HK-2 (cell line): ENCODE measurements around the gene KCNK17.
"Not testable (repeated sequence)": the region's sequence is repeated elsewhere in the genome, so short reads cannot be mapped to it uniquely, and the experiment has no call there.

ENCODE experiments used
- DNase-seq: peaks from one replicate; pipeline ENCODE4 v3.0.0-alpha.2; 2018; ENCODE audit not compliant: unreplicated experiment

The KCNK17 gene

DNA sequence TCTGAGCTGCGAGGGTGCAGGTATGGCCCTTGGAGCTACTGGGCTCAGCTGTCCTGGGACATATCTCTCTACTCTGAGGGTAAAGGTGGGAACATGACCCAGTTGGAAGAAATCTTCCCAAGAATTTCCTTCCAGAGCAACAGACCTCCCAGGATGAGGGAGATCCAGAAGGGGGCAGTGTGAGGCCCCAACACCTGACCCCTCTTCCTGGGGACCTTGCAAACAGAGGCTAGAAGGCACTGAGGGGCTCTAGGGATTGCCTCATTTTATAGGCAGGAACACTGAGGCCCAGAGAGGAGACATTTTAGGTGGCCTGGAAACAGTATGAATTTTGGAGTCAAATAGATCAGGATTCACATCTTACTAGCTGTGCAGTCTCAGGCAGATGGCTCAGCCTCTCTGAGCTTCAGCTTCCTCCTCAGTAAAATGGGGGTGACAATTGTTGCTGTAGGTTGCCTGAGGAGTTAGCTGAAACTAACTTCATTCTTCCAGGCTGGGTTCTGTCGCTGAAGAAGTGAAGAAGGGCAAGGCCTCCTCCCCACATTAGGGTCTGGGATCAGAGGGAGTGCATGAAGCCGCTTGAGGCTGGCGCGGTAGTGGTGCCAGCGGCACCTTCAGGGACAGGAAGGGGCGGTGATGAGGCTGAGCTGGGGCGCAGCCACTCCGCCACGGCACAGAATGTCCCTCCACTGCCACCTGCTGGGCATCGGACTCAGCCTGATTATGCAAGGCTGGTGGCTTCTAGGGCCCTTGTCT, 11.4 kb downstream of the KCNK17 start:
- DNase-seq = peak; percentile 80

GRCh38 chr6:39302011-39302410, 12.2 kb downstream of the KCNK17 start:
- no peak for DNase-seq

DNA sequence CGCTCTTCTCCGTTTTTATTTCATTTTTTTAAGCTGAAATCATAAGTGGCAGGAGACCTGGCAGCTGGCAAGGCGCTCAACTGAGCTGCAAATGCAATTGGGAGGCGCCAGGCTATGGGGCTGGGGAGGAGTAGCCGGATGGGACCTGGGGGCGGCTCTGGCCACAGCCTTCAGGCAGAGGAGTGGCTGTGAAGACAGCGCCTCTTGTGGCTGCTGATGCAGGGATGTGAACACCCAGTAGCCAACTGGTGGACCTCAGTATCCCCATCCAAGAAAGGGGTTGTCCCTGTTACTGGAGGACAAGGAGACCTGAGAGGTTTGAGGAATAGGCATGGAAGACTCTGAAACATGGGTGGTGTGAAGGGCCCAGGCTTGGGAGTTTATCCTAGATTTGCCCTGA, 12.6 kb downstream of the KCNK17 start:
- no peak for DNase-seq

DNA sequence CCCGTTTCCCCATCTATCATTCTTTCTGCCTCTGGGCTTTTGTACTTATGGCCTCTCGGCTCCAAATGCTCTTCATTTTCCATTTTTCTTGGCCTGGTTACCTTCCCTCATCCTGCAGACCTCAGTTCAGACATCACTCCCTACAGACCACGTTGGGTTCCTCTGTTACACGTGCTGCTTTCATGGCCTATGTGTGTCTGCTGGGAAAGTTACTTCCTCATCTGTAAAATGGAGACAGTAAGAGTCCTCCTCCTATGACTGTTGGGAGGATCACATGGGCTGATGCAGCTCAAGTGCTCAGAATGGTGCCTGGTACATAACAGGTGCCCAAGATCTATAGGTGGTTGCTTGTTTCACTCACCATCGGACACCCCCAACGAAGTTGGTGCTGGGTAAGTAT, 13.5 kb downstream of the KCNK17 start:
- DNase-seq = no peak

DNA sequence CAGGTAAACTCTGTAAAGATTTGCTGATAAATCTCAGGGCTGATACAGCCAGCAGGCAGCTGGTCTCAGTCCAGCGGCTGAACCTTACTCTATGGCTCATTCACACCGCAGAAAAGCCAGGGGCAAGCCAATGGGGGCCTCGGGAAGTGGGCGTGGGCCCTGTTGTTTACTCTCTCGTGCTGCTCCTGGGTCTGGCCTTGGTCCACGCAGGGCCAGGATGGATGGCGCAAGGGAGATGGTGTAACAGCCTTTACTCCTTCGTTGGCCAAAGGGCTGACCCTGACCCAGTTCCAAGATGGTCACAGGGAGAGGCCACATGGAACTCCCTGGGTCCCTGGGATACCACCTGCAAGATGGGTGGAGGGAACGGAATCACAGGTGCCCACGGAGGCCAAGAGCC, 16.2 kb downstream of the KCNK17 start:
- DNase-seq = no peak

DNA sequence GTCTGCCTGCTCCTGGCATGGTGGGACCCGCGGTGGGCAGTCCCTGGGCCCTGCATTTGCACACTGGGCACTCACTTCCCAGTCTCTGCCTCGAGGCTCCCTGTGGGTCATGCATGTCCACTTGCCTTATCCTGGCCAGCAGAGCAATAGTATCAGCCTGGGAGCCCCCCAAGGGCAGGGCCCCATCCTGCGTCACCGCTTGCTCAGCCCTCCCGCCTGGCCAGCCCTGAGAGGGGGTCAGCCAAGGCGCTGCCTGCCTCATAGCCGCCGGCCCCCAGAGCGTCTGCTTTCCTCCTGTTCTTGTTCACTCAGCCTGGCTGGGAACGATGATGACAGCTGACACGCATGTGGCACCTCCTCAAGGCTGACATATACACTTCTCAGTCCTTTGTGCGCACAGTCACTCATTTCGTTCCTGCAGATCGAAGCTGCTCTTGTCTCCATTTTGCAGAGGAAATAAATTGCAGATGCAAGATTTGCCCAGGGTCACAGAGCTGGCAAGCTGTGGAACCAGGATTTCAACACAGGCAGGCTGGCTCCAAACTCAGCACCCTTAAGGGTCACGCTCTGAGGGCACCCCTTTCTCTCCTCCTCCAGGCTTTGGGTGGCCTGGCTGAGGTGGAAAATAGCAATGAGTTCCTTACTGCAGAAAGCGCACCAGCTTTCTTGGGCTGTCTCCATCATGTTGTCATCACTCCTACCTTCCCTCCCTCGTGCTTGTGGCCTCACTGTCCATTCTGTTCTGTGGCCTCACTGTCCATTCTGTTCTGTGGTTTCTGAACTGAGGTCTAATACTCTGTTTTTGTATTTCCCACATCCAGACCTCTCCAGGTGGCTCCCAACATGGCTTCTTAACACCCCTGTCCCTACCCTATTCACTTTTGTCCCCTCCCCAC, 17.2 kb downstream of the KCNK17 start:
- no peak for DNase-seq

- no peak for DNase-seq
Measured at GRCh38 chr6:39295611-39296011, 18.6 kb downstream of the KCNK17 start.

DNA sequence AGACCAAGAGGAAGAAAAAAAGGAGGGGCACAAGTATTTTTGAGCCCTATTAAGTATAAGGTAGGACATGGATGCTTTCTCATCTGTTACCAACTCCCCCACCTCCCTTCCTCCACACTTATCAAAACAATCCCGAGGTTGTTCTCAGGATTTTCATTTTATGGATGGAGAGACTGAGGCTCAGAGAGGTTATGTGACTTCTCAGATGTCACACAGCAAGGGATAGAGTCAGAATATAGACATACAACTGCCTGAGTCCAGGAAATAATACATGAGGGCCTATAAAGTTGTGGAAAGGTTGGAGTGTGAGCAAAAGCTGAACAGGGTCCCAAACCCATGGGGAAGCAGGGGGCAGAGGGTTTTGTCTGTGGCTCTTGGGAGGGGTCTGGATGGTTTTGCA, 19.3 kb downstream of the KCNK17 start:
- DNase-seq = no peak

DNA sequence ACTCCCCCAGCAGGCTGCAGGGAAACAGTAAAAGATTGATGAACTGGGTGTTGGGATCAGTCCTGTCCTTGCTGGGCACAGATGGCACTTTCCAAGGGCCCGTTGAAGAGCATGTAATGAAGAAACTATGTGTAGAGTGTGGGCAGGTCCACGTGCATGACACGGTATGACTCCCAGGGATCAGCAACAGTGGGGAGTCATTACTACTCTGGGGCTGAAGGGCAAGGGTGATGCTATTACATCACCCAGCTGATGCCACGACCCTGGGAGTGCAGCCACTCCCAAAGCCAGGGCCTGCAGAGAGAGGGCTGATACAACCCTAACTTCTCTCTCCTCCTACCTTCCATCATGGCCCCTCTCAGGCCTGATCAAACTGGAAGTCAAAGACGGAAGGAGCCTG, 20.1 kb downstream of the KCNK17 start:
- no peak for DNase-seq

DNA sequence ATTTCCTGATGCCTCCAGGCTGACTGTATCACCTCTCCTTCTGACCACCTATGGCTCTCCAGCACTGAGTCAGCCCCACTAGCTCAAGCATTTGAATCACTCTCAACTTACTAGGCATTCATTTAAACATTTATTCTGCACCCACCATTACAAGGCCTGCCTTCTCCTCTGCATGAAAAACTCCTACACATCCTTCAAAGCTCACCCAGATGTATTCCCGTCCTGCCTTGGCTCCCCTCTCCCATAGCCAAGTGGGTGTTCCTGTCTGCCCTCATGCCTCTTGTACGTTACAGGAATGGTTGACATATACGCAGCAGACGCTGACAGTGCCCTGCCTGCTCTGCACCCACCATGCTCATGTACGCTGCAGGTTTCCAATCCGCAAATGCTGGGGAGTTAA, 21.6 kb downstream of the KCNK17 start:
- no peak for DNase-seq

DNA sequence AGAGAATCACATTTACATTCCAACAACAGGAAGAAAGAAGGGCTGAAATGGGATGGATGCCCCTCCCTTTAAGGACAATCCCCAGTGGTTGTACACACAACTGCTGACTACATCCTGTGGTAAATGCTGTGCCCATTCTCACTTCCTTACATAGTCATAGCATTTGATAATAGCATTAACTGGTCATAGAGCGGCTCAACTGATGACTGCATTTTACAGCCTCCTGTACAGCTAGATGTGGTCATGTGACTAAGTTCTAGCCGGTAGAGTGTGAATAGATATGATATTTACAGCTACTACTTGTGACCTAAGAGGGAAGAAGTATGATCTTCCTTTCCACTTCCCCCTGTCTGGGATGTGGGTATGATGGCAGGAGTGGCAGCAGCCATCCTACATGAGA, 24.7 kb downstream of the KCNK17 start:
- DNase-seq = no peak

GRCh38 chr6:39287601-39288000, 26.6 kb downstream of the KCNK17 start:
- no peak for DNase-seq

GRCh38 chr6:39286596-39286995, 27.6 kb downstream of the KCNK17 start:
- not testable (repeated sequence) for DNase-seq

DNA sequence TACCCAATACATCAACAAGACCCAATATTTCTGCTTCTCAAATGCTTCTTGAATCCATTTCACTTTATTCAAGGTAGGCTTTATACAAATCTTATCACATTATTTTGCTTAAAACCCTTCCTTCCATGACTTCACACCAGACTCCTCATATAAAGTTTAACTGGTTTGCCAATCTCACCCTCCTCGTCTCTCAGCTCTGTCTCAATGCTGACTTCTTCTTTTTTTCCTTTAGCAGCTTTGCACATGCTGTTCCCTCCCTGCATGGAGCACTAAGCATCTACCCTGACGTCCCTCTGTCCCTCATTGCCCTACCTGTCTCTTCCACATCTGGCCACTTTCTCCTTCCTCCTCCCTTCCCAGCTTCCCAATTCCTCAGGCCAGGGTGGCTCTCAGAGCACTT, 31.4 kb downstream of the KCNK17 start:
- DNase-seq = no peak

DNA sequence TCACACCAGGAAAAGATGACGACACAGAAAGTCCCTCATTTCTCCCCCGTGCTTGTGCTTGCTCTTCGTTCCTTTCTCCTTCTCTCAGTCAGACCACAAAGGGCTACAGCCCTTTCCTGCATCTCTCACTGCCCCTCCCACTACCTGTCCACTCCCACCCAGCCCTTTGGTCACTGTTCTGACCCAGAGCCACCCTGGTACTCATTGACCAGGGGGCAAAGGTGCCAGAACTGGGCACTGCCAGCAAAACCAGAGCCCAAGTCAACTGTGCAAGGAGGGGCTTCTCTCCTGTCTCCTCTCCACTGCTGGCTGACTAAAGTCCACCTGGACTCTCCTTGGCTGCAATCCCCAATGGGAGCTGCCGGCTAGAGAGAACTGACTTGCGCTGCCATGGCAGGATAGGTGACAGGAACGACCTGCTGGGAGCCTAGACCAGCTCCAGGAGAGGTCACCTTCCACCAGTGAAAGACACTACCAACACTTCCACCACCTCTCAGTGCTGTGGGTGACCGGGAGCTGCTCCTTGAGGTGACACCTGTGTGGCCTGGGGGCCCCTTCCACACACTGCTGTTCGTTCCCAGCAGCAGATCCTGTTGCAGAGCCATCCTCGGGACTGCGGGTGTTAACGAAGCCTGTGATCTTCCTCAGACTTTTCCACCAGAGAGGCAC, 32.8 kb downstream of the KCNK17 start:
- DNase-seq = no peak

GRCh38 chr6:39280247-39280731, 33.9 kb downstream of the KCNK17 start:
- DNase-seq = peak; percentile 43

DNA sequence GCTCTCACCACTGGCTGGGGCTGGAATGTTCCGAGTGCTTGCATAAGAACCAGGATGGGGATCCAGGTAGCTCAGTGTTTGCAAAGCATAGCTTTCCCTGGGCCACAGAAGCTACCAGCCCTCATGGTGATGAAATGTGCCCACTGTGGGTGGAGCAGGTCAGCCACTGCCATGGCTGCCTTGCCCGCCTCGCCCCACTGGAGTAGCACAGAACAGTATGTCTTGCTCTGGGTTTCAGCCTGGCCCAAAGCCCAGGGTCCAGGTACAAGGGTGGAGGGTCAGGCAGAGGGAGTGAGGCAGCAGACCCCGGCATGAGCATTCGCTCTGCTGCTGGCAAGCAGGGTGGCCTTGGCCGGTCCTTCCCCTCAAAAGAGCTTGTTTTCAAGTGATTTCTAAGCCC, 34.7 kb downstream of the KCNK17 start:
- DNase-seq = no peak

DNA sequence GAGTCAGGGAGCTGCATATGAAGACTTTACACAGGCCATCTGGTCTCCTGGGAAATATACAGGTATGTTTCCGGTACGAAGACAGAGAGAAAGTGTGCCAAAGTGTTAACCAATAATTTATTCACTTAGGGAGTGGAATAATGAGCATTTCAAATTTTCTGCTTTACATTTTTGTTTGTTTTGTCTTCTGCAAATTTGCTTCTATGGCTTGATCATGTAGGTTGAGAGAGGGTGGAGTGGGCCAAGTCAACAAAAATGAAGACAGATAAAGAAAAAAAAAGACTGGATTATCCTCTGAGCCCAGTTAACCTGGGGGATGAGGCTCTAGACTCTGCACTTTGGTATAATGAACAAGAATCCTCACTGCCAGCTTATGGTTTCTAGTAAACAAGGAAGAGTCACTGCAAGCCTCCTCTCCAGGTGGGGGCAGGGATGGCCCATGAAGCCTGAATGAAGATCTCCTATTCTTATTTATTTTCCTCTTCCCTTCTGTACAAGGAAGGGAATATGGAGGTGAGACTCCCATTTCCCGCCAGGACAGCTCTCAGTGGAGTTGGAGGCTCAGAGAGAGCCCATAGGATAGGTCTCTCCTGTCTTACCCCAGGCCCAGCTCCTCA, 37.7 kb downstream of the KCNK17 start:
- DNase-seq = no peak

DNA sequence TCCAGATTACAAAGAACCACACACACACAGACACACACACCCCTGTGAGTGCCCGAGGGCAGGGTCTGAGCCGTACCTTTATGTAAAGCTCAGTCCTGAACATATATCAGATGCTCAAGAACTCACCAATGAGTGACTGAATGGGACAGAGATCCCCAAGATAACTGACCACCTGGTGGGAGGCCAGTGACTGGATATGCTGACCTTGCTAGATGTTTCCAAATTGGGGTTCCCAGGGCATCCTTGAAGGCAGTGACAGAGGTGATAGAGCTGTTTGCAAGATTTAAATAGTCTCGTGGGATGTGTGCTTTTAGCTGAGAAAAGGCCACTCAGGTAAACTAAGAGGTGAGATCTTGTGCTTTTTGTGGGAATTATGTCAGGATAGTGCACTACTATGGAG, 39.3 kb downstream of the KCNK17 start:
- no peak for DNase-seq

DNA sequence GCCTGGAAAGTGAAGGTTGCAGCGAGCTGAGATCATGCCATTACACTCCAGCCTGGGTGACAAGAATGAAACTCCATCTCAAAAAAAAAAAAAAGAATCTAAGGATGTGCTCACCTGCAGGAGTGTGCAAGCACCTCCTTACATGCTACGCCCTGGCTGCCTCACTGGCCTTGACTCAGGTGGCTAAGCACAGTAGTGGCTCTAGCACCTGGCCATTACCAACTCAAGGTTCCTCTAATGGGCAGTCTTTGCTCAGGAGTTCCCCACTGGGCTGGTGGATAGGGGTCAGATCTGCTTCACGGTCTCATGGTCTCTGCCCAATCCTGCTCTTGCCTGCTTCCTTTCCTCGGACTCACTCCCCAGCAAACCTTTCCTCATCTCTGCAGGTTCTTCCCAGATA, 39.7 kb downstream of the KCNK17 start:
- no peak for DNase-seq

- no peak for DNase-seq
Measured at GRCh38 chr6:39273406-39273821, 40.8 kb downstream of the KCNK17 start.

DNA sequence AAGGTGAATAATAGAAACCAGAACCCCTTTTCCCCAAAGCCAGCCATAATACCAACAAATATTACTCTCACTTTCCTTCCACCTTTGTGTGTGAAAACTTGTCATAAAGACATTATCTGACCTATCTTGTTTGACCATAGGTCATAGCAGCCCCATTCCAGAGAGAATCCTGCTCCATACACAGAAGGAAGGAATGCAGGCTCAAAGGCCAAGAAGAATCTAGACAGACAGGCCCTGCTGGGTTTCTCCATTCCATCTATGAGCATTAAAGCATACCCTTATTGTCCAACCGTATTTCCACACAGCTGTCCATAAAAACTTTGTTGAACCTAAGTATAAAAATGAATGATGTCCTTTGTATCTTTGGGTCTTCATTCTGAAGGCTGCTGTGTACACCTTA, 44.3 kb downstream of the KCNK17 start:
- DNase-seq = no peak
